NCI-H187 treated with DMSO at 0.1 percent for 48 hours (cell line): Measurements from ENCODE around the gene VCY1B.
"Not testable (repeated sequence)": the region's sequence is repeated elsewhere in the genome, so short reads cannot be mapped to it uniquely, and the experiment has no call there.

Experiments used
- DNase-seq: peaks from one replicate; lab custom pipeline; 2025; lab: John Stamatoyannopoulos, UW

The VCY1B gene

GRCh38 chrY:14055927-14056326 lies at the start of gene VCY1B:
Gene VCY1B, plus strand, starts transcription at chrY:14056227. Its CDS starts 63 bp downstream, at chrY:14056290.
- DNase-seq: not testable (repeated sequence)

- not testable (repeated sequence) for DNase-seq
Measured at GRCh38 chrY:14011916-14012315, 44.1 kb upstream of the VCY1B start.

GRCh38 chrY:14030395-14030794 lies 25.6 kb upstream of the VCY1B start:
- DNase-seq: not testable (repeated sequence)

- DNase-seq: no peak
Measured at GRCh38 chrY:14085877-14086276, 29.9 kb downstream of the VCY1B start.
